Breast epithelium (tissue), 4 donors: ENCODE data around the gene TREML2. TPM values are rescaled to one million over a fixed set of nuclear protein-coding genes. Genes with fewer than 3 reads are reported as not detected.

Source experiments
- DNase-seq, 2 donors: peaks; one replicate each; pipeline ENCODE4 v3.0.0-alpha.2; 2019; ENCODE audit warnings: low spot score in 2 of 2
- H3K27ac ChIP-seq, 2 donors: fragments of 200-600 bp; sonication (generic) in 1 of 2; one replicate each; pipeline ENCODE4 v1.5.1; 2016 to 2019; ENCODE audit warnings: mild to moderate bottlenecking in 1 of 2
- H3K27me3 ChIP-seq, 2 donors: fragments of 200-600 bp; sonication (generic) in 1 of 2; one replicate each; pipeline versions ENCODE4 v1.5.1 to v1.6.0; 2017 to 2019; ENCODE audit warnings: control low read depth in 1 of 2, mild to moderate bottlenecking in 1 of 2
- H3K36me3 ChIP-seq: fragments of 200-600 bp; one replicate; pipeline ENCODE4 v1.5.1; 2019
- H3K4me1 ChIP-seq, 2 donors: fragments of 200-600 bp; sonication (generic); one replicate each; pipeline ENCODE4 v1.5.1; 2016 to 2019; ENCODE audit warnings: control low read depth in 1 of 2
- H3K4me3 ChIP-seq, 3 donors: fragments of 200-600 bp; sonication (generic); 1 replicate in 2 of 3; 2 replicates in 1 of 3; pipeline ENCODE4 v1.5.1; 2016 to 2019; ENCODE audit warnings: mild to moderate bottlenecking in 3 of 3, moderate library complexity in 2 of 3
- H3K9me3 ChIP-seq, 2 donors: fragments of 200-600 bp; sonication (generic) in 1 of 2; one replicate each; pipeline ENCODE4 v1.5.1; 2016 to 2019; ENCODE audit warnings: control low read depth in 1 of 2
- POLR2A ChIP-seq: fragments of 450-650 bp; IDR thresholded peaks from one replicate; pipeline ENCODE4 v1.6.1; 2016; ENCODE audit warnings: antibody characterized with exemption, mild to moderate bottlenecking, moderate library complexity
- POLR2AphosphoS5 ChIP-seq, 3 donors: sonication (generic); formaldehyde crosslinking; IDR thresholded peaks; one replicate each; pipeline ENCODE4 v1.6.1; 2017; ENCODE audit warnings: antibody characterized with exemption in 3 of 3
- intact Hi-C: fragments of 100-400 bp; cut with DNase I; formaldehyde crosslinking; loops from one replicate; pipeline ENCODE4 v1.15.1; 2023; ENCODE audit warnings: low total_unique reads
- total RNA-seq, 3 donors: library from RNA; depleted of rRNA; stranded (reverse); fragments of >200 nt; gene quantifications; one replicate each; pipeline ENCODE4 v1.1.0, GENCODE V29; 2016
- TF ChIP-seq, protein P1 (sequence below), 3 donors: fragments of 450-650 bp; IDR thresholded peaks; one replicate each; pipeline ENCODE4 v1.5.1; 2016 to 2017; ENCODE audit warnings: antibody characterized with exemption in 3 of 3, mild to moderate bottlenecking in 3 of 3, moderate library complexity in 3 of 3

Gene TREML2
- total RNA-seq, 3 donors from 2014 or later: under 0.01 to 0.15 TPM; not detected in 1

GRCh38 chr6:41156001-41156400 lies 44.9 kb downstream of the TREML2 start:
- Histone ChIP-seq H3K9me3 (no peaks in the 10 kb centered on the region), H3K27ac (no peak overlapping the region), H3K36me3 (no peaks in the 10 kb centered on the region), H3K4me1 (no peaks in the 10 kb centered on the region), H3K4me3 (no peak overlapping the region), H3K27me3 (peaks cover 0 to 4% of the 10 kb centered on the region in 2 donors)
- intact Hi-C loops: no loop called here
- TF ChIP-seq POLR2AphosphoS5 (IDR thresholded peaks at IDR 0.05): no peak
- TF ChIP-seq POLR2A: no peak
- TF ChIP-seq, protein P1, sequence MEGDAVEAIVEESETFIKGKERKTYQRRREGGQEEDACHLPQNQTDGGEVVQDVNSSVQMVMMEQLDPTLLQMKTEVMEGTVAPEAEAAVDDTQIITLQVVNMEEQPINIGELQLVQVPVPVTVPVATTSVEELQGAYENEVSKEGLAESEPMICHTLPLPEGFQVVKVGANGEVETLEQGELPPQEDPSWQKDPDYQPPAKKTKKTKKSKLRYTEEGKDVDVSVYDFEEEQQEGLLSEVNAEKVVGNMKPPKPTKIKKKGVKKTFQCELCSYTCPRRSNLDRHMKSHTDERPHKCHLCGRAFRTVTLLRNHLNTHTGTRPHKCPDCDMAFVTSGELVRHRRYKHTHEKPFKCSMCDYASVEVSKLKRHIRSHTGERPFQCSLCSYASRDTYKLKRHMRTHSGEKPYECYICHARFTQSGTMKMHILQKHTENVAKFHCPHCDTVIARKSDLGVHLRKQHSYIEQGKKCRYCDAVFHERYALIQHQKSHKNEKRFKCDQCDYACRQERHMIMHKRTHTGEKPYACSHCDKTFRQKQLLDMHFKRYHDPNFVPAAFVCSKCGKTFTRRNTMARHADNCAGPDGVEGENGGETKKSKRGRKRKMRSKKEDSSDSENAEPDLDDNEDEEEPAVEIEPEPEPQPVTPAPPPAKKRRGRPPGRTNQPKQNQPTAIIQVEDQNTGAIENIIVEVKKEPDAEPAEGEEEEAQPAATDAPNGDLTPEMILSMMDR (IDR thresholded peaks at IDR 0.05): no peak
- DNase-seq: no peak

- no peaks in the 10 kb centered on the region for H3K9me3 ChIP-seq
- DNase-seq: no peak
- no peaks in the 10 kb centered on the region for H3K36me3 ChIP-seq
- intact Hi-C loops: no loop called here
- H3K27me3 ChIP-seq: peaks cover 0 to 4% of the 10 kb centered on the region in 2 donors
- TF ChIP-seq, protein P1 (IDR thresholded peaks at IDR 0.05): no peak
- TF ChIP-seq POLR2A (no peak), POLR2AphosphoS5 (IDR thresholded peaks at IDR 0.05) (no peak)
- H3K27ac ChIP-seq: no peak overlapping the region
- H3K4me3 ChIP-seq: no peak overlapping the region
- no peaks in the 10 kb centered on the region for H3K4me1 ChIP-seq
Observed at GRCh38 chr6:41155132-41155805, 45.7 kb downstream of the TREML2 start.

DNA sequence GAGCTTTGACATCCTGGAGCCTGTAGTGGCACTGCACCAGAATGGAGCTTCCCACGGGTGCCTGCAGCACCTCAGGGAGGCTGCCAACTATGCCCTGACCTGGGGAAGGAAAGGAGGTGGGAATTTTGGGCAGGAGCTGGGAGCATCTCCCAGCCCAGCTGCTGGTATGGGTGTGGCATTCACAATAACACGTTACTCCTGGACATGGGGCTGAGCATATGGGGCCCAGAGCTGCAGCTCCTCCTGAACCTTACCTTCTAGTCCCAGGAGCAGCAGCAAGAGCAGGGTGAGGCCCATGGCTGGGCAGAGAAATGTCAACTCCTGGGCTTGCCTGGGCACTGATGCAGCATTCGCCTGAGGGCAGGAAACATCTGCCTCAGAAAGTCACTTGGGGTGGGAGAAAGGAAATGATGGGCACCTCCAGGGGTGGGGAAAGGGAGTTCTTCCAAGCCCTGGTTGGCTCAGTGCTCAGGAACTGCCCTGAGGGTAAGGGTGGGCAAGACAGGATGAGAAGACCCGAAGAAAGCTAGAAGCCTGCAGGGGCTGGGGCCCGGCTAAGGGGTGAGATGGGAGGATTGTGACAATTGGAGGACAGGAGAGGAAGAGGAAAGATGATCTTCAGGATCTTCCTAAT lies 46.8 kb downstream of the TREML2 start, which contains the start of gene TREML1:
TSS of gene TREML1 (minus strand) at position 356 of the 634 bp plus-strand sequence. CDS start at position 297, 59 bp downstream.
- no peak for DNase-seq
- TF ChIP-seq POLR2AphosphoS5 (IDR thresholded peaks at IDR 0.05): no peak
- TF ChIP-seq, protein P1 (IDR thresholded peaks at IDR 0.05): no peak
- TF ChIP-seq POLR2A: no peak
- intact Hi-C loops: no loop called here

DNA sequence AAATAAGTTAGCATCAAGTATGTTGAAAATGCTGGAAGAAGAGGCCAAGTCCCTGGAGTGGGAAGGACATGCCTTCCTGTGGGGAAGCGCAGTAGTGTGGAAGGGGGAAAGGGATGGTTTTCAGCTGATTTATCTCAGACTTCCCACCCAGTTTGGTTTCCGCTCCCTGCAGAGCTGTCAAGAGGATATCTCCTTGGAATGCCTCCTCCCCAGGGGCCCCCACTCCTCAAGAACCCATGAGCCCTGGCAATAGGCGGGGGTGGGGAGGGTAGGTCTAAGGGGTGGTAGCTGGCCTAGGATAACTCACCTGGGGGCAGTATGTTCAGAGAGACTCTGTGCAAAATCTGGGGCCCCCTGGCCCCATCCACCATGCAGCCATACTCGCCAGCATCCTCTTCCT lies 47.5 kb downstream of the TREML2 start:
- no peak for DNase-seq
- intact Hi-C loops: no loop called here
- Histone ChIP-seq H3K36me3 (no peaks in the 10 kb centered on the region), H3K9me3 (no peaks in the 10 kb centered on the region), H3K4me3 (no peak overlapping the region), H3K4me1 (no peaks in the 10 kb centered on the region), H3K27me3 (no peaks in the 10 kb centered on the region), H3K27ac (no peak overlapping the region)
- TF ChIP-seq, protein P1 (IDR thresholded peaks at IDR 0.05): no peak
- TF ChIP-seq POLR2A: no peak
- no peak for TF ChIP-seq POLR2AphosphoS5 (IDR thresholded peaks at IDR 0.05)

More for the DNA sequence above, 46.8 kb downstream of the TREML2 start, which contains the start of gene TREML1:
- H3K36me3 ChIP-seq: no peaks in the 10 kb centered on the region
- no peaks in the 10 kb centered on the region for H3K4me1 ChIP-seq
- no peak within 1 kb of the TSS for H3K4me3 ChIP-seq
- no peaks in the 10 kb centered on the region for H3K9me3 ChIP-seq
- H3K27ac ChIP-seq: no peak within 1 kb of the TSS
- no peaks in the 10 kb centered on the region for H3K27me3 ChIP-seq

GRCh38 chr6:41150671-41151070 lies 50.3 kb downstream of the TREML2 start:
- Histone ChIP-seq H3K36me3 (no peaks in the 10 kb centered on the region), H3K4me1 (no peaks in the 10 kb centered on the region), H3K27ac (no peak overlapping the region), H3K27me3 (no peaks in the 10 kb centered on the region), H3K4me3 (no peak overlapping the region), H3K9me3 (no peaks in the 10 kb centered on the region)
- TF ChIP-seq POLR2AphosphoS5 (IDR thresholded peaks at IDR 0.05) (no peak), POLR2A (no peak)
- TF ChIP-seq, protein P1 (IDR thresholded peaks at IDR 0.05): no peak
- DNase-seq: no peak
- intact Hi-C loops: no loop called here
